ENCODE results near the gene C1QTNF3. TPM values are rescaled to one million over a fixed set of nuclear protein-coding genes. Genes with fewer than 3 reads are reported as not detected.

Gene C1QTNF3
- total RNA-seq, 1 experiment from 2014 or later: 2.5 TPM

DNA sequence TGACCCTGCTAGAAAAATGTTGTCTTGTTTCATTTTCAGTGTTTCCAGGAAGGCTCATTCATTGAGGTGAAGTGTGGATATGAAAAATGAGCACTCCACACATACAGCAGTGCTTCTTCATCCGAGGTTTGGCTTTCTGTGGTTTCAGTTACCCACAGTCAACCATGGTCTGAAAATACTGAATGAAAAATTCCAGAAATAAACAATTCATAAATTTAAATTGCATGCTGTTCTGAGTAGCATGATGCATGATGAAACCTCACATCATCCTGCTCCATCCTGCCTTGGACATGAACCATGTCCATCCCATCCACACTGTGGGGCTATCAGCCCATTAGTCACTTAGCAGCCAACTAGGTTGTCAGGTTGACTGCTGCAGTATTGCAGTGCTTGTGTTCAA lies 48.2 kb downstream of the C1QTNF3 start:
- H3K9me3 Mint-ChIP-seq (ENCODE audit: unreplicated experiment): no peaks in the 10 kb centered on the region
- BruUV-seq (replicated peaks): no TSS peak
- POLR2A ChIA-PET: no interaction called here
- intact Hi-C loops (cut with micrococcal nuclease; ENCODE audit: unreplicated experiment): no loop called here
- Histone ChIP-seq H3K9me3 (no peaks in the 10 kb centered on the region), H3K36me3 (ENCODE audit: control insufficient read depth, insufficient read depth, low read length) (peaks cover 9% of the 10 kb centered on the region), H3K27me3 (replicated peaks; ENCODE audit: control insufficient read depth, insufficient read depth, low read length) (no peaks in the 10 kb centered on the region), H3K4me1 (0 out of 2 replicates have a peak, but pooled peaks cover 4% of the 10 kb centered on the region), H3K4me3 (ENCODE audit: low read depth, low read length) (no peak overlapping the region)
- H3K4me3 Mint-ChIP-seq (ENCODE audit: unreplicated experiment): no peak overlapping the region
- H3K4me1 Mint-ChIP-seq (ENCODE audit: low read depth, unreplicated experiment): peaks cover 6% of the 10 kb centered on the region
- peaks cover 89% of the 10 kb centered on the region for H3K36me3 Mint-ChIP-seq (ENCODE audit: insufficient read depth, unreplicated experiment)
- CTCF ChIA-PET: no interaction called here
- DNase-seq: no peak
- no peaks in the 10 kb centered on the region for H3K27me3 Mint-ChIP-seq (ENCODE audit: insufficient read depth, unreplicated experiment)
- H3K27ac Mint-ChIP-seq (ENCODE audit: unreplicated experiment): no peak overlapping the region
- no peak for TF ChIP-seq CTCF (IDR thresholded peaks at IDR 0.05; ENCODE audit: insufficient read depth in 1 of 2, low read depth in 1 of 2, low read length in 1 of 2, severe bottlenecking in 1 of 2, unreplicated experiment in 1 of 2)

GRCh38 chr5:33992864-33993263 lies 50.1 kb downstream of the C1QTNF3 start:
- peaks cover 87% of the 10 kb centered on the region for H3K36me3 Mint-ChIP-seq (ENCODE audit: insufficient read depth, unreplicated experiment)
- CTCF ChIA-PET: no interaction called here
- no peak for DNase-seq

GRCh38 chr5:33985447-33985846 lies 57.6 kb downstream of the C1QTNF3 start:
- CTCF ChIA-PET: no interaction called here
- no peaks in the 10 kb centered on the region for H3K27me3 ChIP-seq (replicated peaks; ENCODE audit: control insufficient read depth, insufficient read depth, low read length)

More at GRCh38 chr5:33992864-33993263, 50.1 kb downstream of the C1QTNF3 start:
- intact Hi-C loops (cut with micrococcal nuclease; ENCODE audit: unreplicated experiment): no loop called here
- no peaks in the 10 kb centered on the region for H3K9me3 Mint-ChIP-seq (ENCODE audit: unreplicated experiment)
- BruUV-seq (replicated peaks): no TSS peak
- peaks cover 6% of the 10 kb centered on the region for H3K4me1 Mint-ChIP-seq (ENCODE audit: low read depth, unreplicated experiment)
- POLR2A ChIA-PET: no interaction called here
- Histone ChIP-seq H3K9me3 (no peaks in the 10 kb centered on the region), H3K36me3 (ENCODE audit: control insufficient read depth, insufficient read depth, low read length) (peaks cover 12% of the 10 kb centered on the region), H3K4me1 (no peaks in the 10 kb centered on the region), H3K27me3 (replicated peaks; ENCODE audit: control insufficient read depth, insufficient read depth, low read length) (no peaks in the 10 kb centered on the region), H3K4me3 (ENCODE audit: low read depth, low read length) (no peak overlapping the region)
- no peak overlapping the region for H3K27ac Mint-ChIP-seq (ENCODE audit: unreplicated experiment)
- no peaks in the 10 kb centered on the region for H3K27me3 Mint-ChIP-seq (ENCODE audit: insufficient read depth, unreplicated experiment)
- H3K4me3 Mint-ChIP-seq (ENCODE audit: unreplicated experiment): no peak overlapping the region
- TF ChIP-seq CTCF (IDR thresholded peaks at IDR 0.05; ENCODE audit: insufficient read depth in 1 of 2, low read depth in 1 of 2, low read length in 1 of 2, severe bottlenecking in 1 of 2, unreplicated experiment in 1 of 2): no peak

More at GRCh38 chr5:33985447-33985846, 57.6 kb downstream of the C1QTNF3 start:
- BruUV-seq (replicated peaks): no TSS peak
- Mint-ChIP-seq H3K27me3 (ENCODE audit: insufficient read depth, unreplicated experiment) (no peaks in the 10 kb centered on the region), H3K9me3 (ENCODE audit: unreplicated experiment) (no peaks in the 10 kb centered on the region), H3K36me3 (ENCODE audit: insufficient read depth, unreplicated experiment) (peaks cover 29% of the 10 kb centered on the region), H3K4me1 (ENCODE audit: low read depth, unreplicated experiment) (no peaks in the 10 kb centered on the region), H3K4me3 (ENCODE audit: unreplicated experiment) (no peak overlapping the region), H3K27ac (ENCODE audit: unreplicated experiment) (no peak overlapping the region)
- intact Hi-C loops (cut with micrococcal nuclease; ENCODE audit: unreplicated experiment): no loop called here
- no peak overlapping the region for H3K4me3 ChIP-seq (ENCODE audit: low read depth, low read length)
- DNase-seq: no peak
- peaks cover 15% of the 10 kb centered on the region for H3K36me3 ChIP-seq (ENCODE audit: control insufficient read depth, insufficient read depth, low read length)
- POLR2A ChIA-PET: no interaction called here
- H3K9me3 ChIP-seq: no peaks in the 10 kb centered on the region
- no peak for TF ChIP-seq CTCF (IDR thresholded peaks at IDR 0.05; ENCODE audit: insufficient read depth in 1 of 2, low read depth in 1 of 2, low read length in 1 of 2, severe bottlenecking in 1 of 2, unreplicated experiment in 1 of 2)
- peaks cover 13% of the 10 kb centered on the region for H3K4me1 ChIP-seq

Measured in Caco-2 (cell line).